Stomach (tissue), 9 donors: Measurements from ENCODE around the gene CNRIP1. TPM values are rescaled to one million over a fixed set of nuclear protein-coding genes. Genes with fewer than 3 reads are reported as not detected.

ENCODE experiments used
- DNase-seq, 2 donors: peaks; one replicate each; pipeline versions ENCODE4 v3.0.0 to v3.0.0-alpha.2; 2013 to 2019
- H3K27ac ChIP-seq, 5 donors: fragments of 200-600 bp in 4 of 5; sonication (generic) in 4 of 5; one replicate each; pipeline ENCODE4 v1.5.1; 2013 to 2019; ENCODE audit warnings: mild to moderate bottlenecking in 1 of 5, moderate library complexity in 1 of 5
- H3K27me3 ChIP-seq, 3 donors: fragments of 200-600 bp; sonication (generic); one replicate each; pipeline ENCODE4 v1.5.1; 2017 to 2019; ENCODE audit warnings: mixed run types in 1 of 3
- H3K36me3 ChIP-seq, 4 donors: fragments of 200-600 bp; sonication (generic); 1 replicate in 3 of 4; 2 replicates in 1 of 4; pipeline ENCODE4 v1.5.1; 2016 to 2019
- H3K4me1 ChIP-seq, 4 donors: fragments of 200-600 bp; sonication (generic); one replicate each; pipeline ENCODE4 v1.5.1; 2016 to 2019
- H3K4me3 ChIP-seq, 4 donors: fragments of 200-600 bp; sonication (generic) in 3 of 4; one replicate each; pipeline ENCODE4 v1.5.1; 2016 to 2019; ENCODE audit warnings: mild to moderate bottlenecking in 1 of 4
- H3K9me3 ChIP-seq, 4 donors: fragments of 200-600 bp; sonication (generic); one replicate each; pipeline ENCODE4 v1.5.1; 2016 to 2019
- CTCF ChIP-seq, 7 experiments: fragments of 450-650 bp in 4 of 7; fragments of 200-600 bp in 3 of 7; sonication (generic) in 3 of 7; IDR thresholded peaks; one replicate each; pipeline ENCODE4 v1.5.1; 2016 to 2019; ENCODE audit warnings: antibody characterized with exemption in 7 of 7, control low read depth in 2 of 7, mild to moderate bottlenecking in 1 of 7
- EP300 ChIP-seq: sonication (generic); formaldehyde crosslinking; IDR thresholded peaks from one replicate; pipeline ENCODE4 v1.6.1; 2017; ENCODE audit warnings: antibody characterized with exemption
- POLR2A ChIP-seq, 4 donors: fragments of 450-650 bp; IDR thresholded peaks; one replicate each; pipeline ENCODE4 v1.6.1; 2016; ENCODE audit warnings: antibody characterized with exemption in 4 of 4, control low read depth in 2 of 4, mild to moderate bottlenecking in 1 of 4, moderate library complexity in 1 of 4
- POLR2AphosphoS5 ChIP-seq, 3 donors: sonication (generic); formaldehyde crosslinking; IDR thresholded peaks; one replicate each; pipeline ENCODE4 v1.6.1; 2016; ENCODE audit warnings: antibody characterized with exemption in 3 of 3
- WGBS, 5 donors: extraction: QIAGEN DNeasy Blood & Tissue Kit in 3 of 5; methylation state at CpG; one replicate each; pipeline versions ENCODE4 v1.1.5 to v1.1.7; 2013 to 2018; 5-methylcytosine and 5-hydroxymethylcytosine counted together
- intact Hi-C: fragments of 100-400 bp; cut with DNase I; formaldehyde crosslinking; loops from one replicate; pipeline ENCODE4 v1.15.1; 2023; ENCODE audit warnings: low total_unique reads
- polyA plus RNA-seq, 3 donors: library from polyadenylated mRNA; stranded (reverse); fragments of 200-250 nt; gene quantifications; one replicate each; pipeline ENCODE4 v1.2.3, GENCODE V29; 2013
- total RNA-seq, 5 donors: library from RNA; depleted of rRNA; stranded (reverse); fragments of >200 nt; gene quantifications; one replicate each; pipeline versions ENCODE4 v1.1.0 to v1.2.3, GENCODE V29; 2014 to 2016
- donor health status: healthy with polysubstance abuse.
- donor health status: Bipolar disorder and iron deficiency.
- donor health status: healthy.

Gene CNRIP1
- total and polyA plus RNA-seq, 8 donors = 6.2 to 107 (median 21.4) TPM; not detected in 1

- peaks cover 49 to 77% (median 63%) of the 10 kb centered on the region in 4 donors for H3K4me1 ChIP-seq
- no peaks in the 10 kb centered on the region for H3K9me3 ChIP-seq
- intact Hi-C loops = no loop called here
- H3K4me3 ChIP-seq = peak overlapping the region; percentile 61 to 89 (median 84)
- H3K27ac ChIP-seq = peak overlapping the region in 4 of 5 donors; percentile 94 to 100 (median 98)
- WGBS, 5 donors = 12 to 23% (median 18%) methylated on average over 5 of the region's 5 CpGs
- TF ChIP-seq POLR2AphosphoS5 (IDR thresholded peaks at IDR 0.05) (no peak), POLR2A (IDR thresholded peaks at IDR 0.05) (no peak), EP300 (no peak), CTCF (IDR thresholded peaks at IDR 0.05) (no peak)
- DNase-seq = no peak
- no peaks in the 10 kb centered on the region for H3K36me3 ChIP-seq
- no peaks in the 10 kb centered on the region for H3K27me3 ChIP-seq
These were observed 69.6 kb downstream of the CNRIP1 start for GRCh38 chr2:68250196-68250595.

DNA sequence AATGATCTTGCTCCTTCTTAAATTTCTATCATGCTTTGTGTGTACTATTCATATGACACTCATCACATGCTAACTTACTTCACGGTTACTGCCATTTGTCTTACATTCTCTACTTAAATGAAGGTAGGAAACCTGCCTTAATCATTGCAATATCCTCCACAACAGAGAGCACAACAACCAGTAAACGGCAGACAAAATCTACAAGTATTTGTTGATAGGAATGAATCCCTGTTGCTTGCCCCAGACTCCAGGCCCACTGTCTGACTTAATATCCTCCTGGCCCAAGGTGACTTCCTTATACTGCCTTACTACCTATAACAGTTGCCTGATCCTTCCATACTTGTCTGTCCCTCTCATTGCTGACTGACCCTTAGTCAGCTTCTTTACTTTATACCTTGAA lies 70.9 kb downstream of the CNRIP1 start:
- intact Hi-C loops = loop anchor here (10.0 kb wide), 1 partner anchor 54 kb away; no protein-coding TSS in a partner anchor
- Histone ChIP-seq H3K4me3 (no peak overlapping the region), H3K27me3 (no peaks in the 10 kb centered on the region), H3K27ac (peak overlapping the region in 1 of 5 donors; percentile 4), H3K4me1 (peaks cover 45 to 77% (median 63%) of the 10 kb centered on the region in 4 donors), H3K36me3 (no peaks in the 10 kb centered on the region), H3K9me3 (no peaks in the 10 kb centered on the region)
- WGBS, 5 donors = 50 to 59% (median 57%) methylated on average over 2 of the region's 2 CpGs
- DNase-seq = no peak
- TF ChIP-seq POLR2AphosphoS5 (IDR thresholded peaks at IDR 0.05) (no peak), CTCF (IDR thresholded peaks at IDR 0.05) (no peak), POLR2A (IDR thresholded peaks at IDR 0.05) (no peak), EP300 (no peak)

DNA sequence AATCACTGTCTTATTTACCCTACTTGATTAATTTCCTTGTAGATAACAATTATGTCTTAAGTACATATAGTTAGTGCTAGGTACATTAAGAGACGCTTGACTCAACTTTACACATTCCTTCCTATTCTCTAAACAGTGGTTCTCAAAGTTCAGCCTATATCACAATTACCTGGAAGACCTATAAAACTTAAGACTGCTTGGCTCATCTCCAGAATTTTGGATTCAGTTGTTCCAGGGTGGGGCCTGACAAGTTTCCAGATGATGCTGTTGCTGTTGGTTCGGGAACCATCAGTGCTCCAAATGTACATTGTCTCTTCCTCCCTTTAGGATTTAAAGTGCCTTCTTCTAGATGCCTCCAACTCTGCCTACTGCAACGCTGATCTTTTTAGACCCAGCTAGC lies 71.4 kb downstream of the CNRIP1 start:
- no peak for DNase-seq
- 38 to 55% (median 47%) methylated on average over 3 of the region's 3 CpGs for WGBS, 5 donors

DNA sequence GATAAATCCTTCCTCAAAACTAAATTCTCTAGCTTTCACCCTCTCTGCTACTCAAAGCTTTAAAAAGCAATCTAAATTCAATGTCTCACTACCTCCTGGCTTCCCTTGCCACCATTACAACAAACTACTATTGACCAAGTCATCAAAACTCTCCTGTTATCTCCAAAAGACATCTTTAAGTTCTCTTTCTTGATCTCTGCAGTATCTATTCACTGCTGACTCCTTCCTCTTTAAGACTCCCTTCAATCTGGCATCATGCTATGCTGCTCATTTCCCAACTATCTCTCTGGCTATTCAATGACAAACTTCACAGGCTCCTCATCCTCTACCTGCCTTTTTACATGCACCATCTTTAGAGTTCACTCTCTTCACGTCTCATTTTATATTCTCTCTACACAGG lies 73.4 kb downstream of the CNRIP1 start:
- H3K4me3 ChIP-seq = no peak overlapping the region
- intact Hi-C loops = loop anchor here (10.0 kb wide), 1 partner anchor 52 kb away; no protein-coding TSS in a partner anchor
- no peaks in the 10 kb centered on the region for H3K9me3 ChIP-seq
- H3K27ac ChIP-seq = no peak overlapping the region
- DNase-seq = no peak
- no peaks in the 10 kb centered on the region for H3K36me3 ChIP-seq
- peaks cover 42 to 95% (median 74%) of the 10 kb centered on the region in 4 donors for H3K4me1 ChIP-seq
- no peaks in the 10 kb centered on the region for H3K27me3 ChIP-seq
- TF ChIP-seq POLR2A (IDR thresholded peaks at IDR 0.05) (no peak), POLR2AphosphoS5 (IDR thresholded peaks at IDR 0.05) (no peak), CTCF (IDR thresholded peaks at IDR 0.05) (no peak), EP300 (no peak)
- 75 to 87% (median 82%) methylated on average over 1 of the region's 1 CpG for WGBS, 5 donors

More for the DNA sequence above, 71.4 kb downstream of the CNRIP1 start:
- Histone ChIP-seq H3K36me3 (no peaks in the 10 kb centered on the region), H3K4me1 (peaks cover 42 to 77% (median 63%) of the 10 kb centered on the region in 4 donors), H3K27ac (peak overlapping the region in 1 of 5 donors; percentile 4), H3K9me3 (no peaks in the 10 kb centered on the region), H3K27me3 (no peaks in the 10 kb centered on the region), H3K4me3 (no peak overlapping the region)
- intact Hi-C loops = loop anchor here (10.0 kb wide), 1 partner anchor 54 kb away; no protein-coding TSS in a partner anchor
- TF ChIP-seq POLR2AphosphoS5 (IDR thresholded peaks at IDR 0.05) (no peak), EP300 (no peak), CTCF (IDR thresholded peaks at IDR 0.05) (no peak), POLR2A (IDR thresholded peaks at IDR 0.05) (no peak)
